MM.1S (cell line): ENCODE data around the gene AHSP.

Source experiments
- EZH2 ChIP-seq: fragments of 300-600 bp; sonication (generic); optimal IDR thresholded peaks from 2 replicates; pipeline ENCODE3; 2017; ENCODE audit warnings: low read depth, mild to moderate bottlenecking, antibody characterized with exemption, low read length, mixed read lengths
- EZH2phosphoT487 ChIP-seq: fragments of 300-600 bp; sonication (generic); IDR thresholded peaks from 2 replicates; pipeline ENCODE4 v1.6.1; 2018; ENCODE audit warnings: antibody characterized with exemption, low read length
- TF ChIP-seq, protein P1 (sequence below): fragments of 300-600 bp; sonication (generic); IDR thresholded peaks from 2 replicates; pipeline ENCODE4 v1.5.1; 2016; ENCODE audit warnings: antibody characterized with exemption, low read length, mixed read lengths

DNA sequence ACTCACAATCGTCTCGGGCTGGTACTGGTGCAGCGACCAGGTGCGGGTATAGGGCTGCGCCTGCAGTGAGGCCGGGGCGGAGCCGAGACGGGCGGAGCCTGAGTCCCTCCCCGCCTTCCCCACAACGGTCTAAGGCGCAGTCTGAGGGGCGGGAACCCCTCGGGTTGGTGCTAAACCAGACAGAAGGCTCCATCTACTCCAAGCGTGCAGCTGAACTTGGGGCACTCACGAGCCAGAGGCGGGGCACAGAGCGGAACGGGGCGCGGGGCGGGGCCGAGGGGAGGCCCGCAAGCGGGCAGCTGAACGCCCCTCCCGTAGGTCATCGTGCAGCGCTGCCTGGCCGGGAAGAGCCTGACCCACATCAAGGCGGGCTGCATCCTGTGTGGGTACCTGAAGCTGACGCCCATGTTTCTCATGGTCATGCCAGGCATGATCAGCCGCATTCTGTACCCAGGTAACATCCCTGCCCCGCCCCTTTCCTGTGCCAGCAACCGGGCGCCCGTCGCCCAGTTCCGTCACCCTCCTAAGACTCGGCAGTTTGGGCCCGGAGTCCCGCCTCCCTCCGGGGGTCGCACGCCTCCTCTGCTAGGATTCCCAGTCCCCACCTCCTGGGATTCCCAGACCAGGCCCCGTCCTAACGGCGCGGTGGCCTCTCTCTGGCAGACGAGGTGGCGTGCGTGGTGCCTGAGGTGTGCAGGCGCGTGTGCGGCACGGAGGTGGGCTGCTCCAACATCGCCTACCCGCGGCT is 39.8 kb upstream of the AHSP start:
- TF ChIP-seq EZH2 (no peak), EZH2phosphoT487 (no peak)
- TF ChIP-seq, protein P1, sequence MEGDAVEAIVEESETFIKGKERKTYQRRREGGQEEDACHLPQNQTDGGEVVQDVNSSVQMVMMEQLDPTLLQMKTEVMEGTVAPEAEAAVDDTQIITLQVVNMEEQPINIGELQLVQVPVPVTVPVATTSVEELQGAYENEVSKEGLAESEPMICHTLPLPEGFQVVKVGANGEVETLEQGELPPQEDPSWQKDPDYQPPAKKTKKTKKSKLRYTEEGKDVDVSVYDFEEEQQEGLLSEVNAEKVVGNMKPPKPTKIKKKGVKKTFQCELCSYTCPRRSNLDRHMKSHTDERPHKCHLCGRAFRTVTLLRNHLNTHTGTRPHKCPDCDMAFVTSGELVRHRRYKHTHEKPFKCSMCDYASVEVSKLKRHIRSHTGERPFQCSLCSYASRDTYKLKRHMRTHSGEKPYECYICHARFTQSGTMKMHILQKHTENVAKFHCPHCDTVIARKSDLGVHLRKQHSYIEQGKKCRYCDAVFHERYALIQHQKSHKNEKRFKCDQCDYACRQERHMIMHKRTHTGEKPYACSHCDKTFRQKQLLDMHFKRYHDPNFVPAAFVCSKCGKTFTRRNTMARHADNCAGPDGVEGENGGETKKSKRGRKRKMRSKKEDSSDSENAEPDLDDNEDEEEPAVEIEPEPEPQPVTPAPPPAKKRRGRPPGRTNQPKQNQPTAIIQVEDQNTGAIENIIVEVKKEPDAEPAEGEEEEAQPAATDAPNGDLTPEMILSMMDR, result no peak
